HG02938 (cell line): ENCODE results near the gene FARS2.

Experiments used
- ATAC-seq: cut with Tn5 transposase; IDR thresholded peaks from one replicate; pipeline ENCODE4 v1.9.1; 2021; ENCODE audit warnings: mild to moderate bottlenecking, moderate library complexity; ENCODE audit not compliant: unreplicated experiment

The FARS2 gene

GRCh38 chr6:5365436-5366195, 104.3 kb downstream of the FARS2 start:
- ATAC-seq = no peak

GRCh38 chr6:5366941-5367340, 105.6 kb downstream of the FARS2 start:
- ATAC-seq = no peak

DNA sequence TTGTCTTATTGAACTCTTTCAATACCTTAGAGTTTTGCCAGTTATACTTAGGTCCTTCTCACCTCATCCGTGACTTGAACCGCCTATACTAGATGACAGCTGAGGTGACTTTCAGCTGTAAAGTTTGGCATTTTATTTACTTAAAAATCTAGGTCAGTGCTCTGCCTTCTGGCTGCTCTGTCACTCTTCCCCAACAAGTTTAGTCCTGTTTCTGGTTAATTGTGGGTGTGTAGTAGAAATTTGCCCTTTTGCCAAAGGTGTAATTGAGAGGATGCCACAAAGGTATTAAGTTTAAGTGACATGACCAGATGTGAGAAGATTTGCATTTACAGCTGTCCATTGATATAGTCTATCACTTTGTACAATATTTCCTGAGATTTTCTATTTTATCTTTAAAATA, 106.2 kb downstream of the FARS2 start:
- no peak for ATAC-seq

- no peak for ATAC-seq
Measured at GRCh38 chr6:5373430-5373829, 112.1 kb downstream of the FARS2 start.

GRCh38 chr6:5378331-5378730, 117.0 kb downstream of the FARS2 start:
- ATAC-seq = no peak

GRCh38 chr6:5379647-5380242, 118.4 kb downstream of the FARS2 start:
- no peak for ATAC-seq

DNA sequence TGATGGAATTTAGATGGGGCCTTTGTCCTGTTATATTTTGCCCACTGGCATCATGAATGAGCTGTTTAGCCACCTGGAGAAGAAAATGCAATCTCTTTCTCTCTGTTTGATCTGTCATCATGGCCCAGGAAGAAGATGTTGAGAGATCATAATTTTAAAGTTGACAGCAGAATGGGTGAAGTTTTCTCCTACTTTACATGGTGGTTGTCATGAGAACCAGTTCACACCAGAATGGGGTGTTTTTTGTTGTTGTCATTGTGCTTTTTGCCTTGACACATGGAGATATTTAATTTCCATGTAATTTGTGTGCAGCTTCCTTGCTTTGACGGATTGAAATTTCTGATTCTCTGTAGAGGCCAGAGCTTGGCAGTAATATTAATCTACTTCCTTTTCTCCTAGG, 122.5 kb downstream of the FARS2 start:
- ATAC-seq = no peak

GRCh38 chr6:5384276-5384675, 123.0 kb downstream of the FARS2 start:
- ATAC-seq = no peak

DNA sequence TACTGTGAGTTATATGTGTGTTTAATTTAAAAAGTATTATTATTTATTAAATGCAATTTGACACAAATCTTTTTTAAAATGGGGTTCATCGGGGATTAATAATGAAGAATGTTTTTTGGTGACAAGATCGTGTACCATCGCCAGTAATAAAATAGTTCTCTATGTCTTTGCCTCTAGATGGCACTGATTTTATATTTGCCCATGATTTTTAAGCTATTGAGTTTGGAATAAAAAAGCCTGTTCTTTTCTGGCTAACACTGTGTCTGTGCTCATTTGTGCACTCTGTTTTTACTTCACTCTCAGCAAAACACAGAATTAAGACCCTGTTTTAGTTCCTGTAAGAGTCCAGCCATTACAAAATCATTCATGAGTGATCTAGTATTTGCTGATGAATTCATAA, 127.0 kb downstream of the FARS2 start:
- no peak for ATAC-seq

- ATAC-seq = no peak
Measured at GRCh38 chr6:5389086-5389745, 127.9 kb downstream of the FARS2 start.

GRCh38 chr6:5390177-5390576, 128.9 kb downstream of the FARS2 start:
- no peak for ATAC-seq

GRCh38 chr6:5394280-5394679, 133.0 kb downstream of the FARS2 start:
- ATAC-seq = no peak

DNA sequence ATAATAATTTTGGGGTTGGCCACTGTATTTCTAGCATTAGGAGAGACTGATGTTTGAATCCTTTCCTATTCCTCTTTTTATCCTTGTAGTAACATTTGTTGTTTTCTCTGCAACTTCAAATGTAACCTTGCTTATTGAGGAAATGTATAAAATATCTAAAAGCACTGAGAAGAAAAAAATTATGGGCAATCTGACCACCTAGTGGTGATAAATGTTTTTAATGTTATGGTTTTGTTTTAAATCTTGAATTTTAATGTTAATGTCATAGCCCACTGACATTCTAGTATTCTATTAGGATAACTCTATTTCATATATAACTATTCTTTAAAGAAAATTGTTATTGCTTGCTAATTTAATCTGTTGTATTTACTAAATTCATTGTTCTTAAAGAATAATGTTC, 134.4 kb downstream of the FARS2 start:
- ATAC-seq = no peak

DNA sequence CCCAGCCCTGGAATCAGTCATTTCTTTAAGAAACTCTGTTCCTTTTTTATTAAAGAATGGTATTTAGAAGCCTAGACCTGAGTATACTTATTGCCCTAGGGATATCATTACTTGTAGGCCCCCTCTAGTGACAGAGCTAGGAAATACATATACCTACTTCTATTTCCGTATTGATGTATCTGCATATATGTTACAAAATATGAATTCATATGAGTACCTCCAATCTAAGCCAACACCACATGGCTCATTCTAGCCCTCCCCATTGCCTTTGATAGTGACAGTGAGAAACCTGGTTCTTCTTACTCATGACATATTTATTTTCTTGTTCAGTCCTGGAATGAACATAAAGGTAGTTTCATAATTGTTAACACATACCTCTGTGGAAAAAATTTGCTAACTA, 137.2 kb downstream of the FARS2 start:
- ATAC-seq = peak; percentile 59

- no peak for ATAC-seq
Measured at GRCh38 chr6:5399391-5399790, 138.1 kb downstream of the FARS2 start.

- ATAC-seq = no peak
Measured at GRCh38 chr6:5401845-5402738, 140.8 kb downstream of the FARS2 start.

GRCh38 chr6:5403076-5403475, 141.8 kb downstream of the FARS2 start:
- no peak for ATAC-seq

DNA sequence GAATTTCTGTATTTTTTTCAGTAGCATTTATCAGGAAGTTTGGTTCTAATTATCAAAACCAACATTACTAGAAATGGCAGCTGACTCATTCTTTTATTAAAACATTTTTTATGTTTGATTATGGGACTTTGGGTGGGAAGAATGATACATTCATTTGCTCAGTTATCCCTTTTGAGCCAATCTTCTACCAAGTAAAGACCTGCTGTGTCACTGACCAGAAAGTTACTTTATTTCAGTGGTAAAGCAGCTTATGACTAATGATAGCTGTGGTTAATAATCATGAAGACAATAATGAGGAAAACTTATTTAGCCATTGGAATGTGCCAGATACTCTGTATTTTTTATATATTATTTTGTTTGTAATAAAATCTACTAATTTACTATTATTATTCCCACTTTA, 142.3 kb downstream of the FARS2 start:
- ATAC-seq = no peak

- ATAC-seq = no peak
Measured at GRCh38 chr6:5405976-5406375, 144.7 kb downstream of the FARS2 start.

DNA sequence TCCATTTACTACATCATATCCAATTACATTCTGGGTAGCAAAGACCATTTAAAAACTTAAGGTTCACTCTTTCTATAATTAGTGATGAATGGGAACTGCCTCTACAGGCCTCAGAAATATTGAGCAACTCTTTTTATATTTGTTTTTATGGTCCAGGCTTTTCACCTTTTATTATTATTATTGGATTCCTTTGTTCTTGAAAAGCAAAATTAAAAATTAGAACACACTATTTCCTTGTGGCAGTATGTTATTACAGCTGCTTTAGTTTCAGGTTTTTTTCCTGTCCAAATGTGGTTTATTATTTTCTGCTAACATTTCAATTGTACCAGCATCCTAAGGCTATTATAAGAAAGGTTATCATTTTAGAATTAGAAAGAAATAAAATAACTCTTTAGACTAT, 150.1 kb downstream of the FARS2 start:
- ATAC-seq = no peak

DNA sequence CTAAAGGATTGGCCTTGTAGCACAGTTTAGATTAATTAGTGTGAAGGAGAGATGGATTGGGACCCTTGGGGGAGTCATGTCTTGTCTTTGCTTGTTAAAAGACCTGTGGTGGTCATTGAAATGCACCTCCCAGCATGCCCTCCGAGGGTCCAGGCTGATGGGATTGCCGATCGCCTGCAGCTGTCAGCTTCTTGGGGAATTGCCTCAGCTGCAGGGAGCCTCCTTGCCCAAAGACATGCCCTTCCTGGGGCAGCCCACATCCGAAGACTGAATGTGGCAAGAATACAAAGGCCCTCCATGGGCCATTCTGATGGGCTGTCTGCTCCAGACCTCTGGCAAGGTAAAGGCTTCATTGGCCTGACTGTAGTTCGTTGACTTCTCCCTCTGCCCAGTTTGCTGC, 150.7 kb downstream of the FARS2 start:
- no peak for ATAC-seq
